Vagina (tissue), 2 donors: ENCODE data around the gene GPC1. TPM values are rescaled to one million over a fixed set of nuclear protein-coding genes. Genes with fewer than 3 reads are reported as not detected.
A peak's percentile ranks its signal among the peaks of the same experiment; 100 is the strongest.

ENCODE experiments used
- DNase-seq, 2 donors: peaks; one replicate each; pipeline ENCODE4 v3.0.0-alpha.2; 2017; ENCODE audit errors: extremely low spot score in 2 of 2
- H3K27ac ChIP-seq: fragments of 200-600 bp; sonication (generic); one replicate; pipeline ENCODE4 v1.5.1; 2019
- H3K27me3 ChIP-seq: fragments of 200-600 bp; sonication (generic); one replicate; pipeline ENCODE4 v1.5.1; 2019
- H3K36me3 ChIP-seq, 2 donors: fragments of 200-600 bp; sonication (generic); one replicate each; pipeline ENCODE4 v1.5.1; 2017 to 2019
- H3K4me1 ChIP-seq: fragments of 200-600 bp; sonication (generic); one replicate; pipeline ENCODE4 v1.5.1; 2019
- H3K4me3 ChIP-seq, 2 donors: fragments of 200-600 bp; sonication (generic); 1 replicate in 1 of 2; 2 replicates in 1 of 2; pipeline ENCODE4 v1.5.1; 2016 to 2019
- H3K9me3 ChIP-seq: fragments of 200-600 bp; sonication (generic); one replicate; pipeline ENCODE4 v1.5.1; 2019
- POLR2A ChIP-seq, 2 donors: fragments of 450-650 bp; IDR thresholded peaks; one replicate each; pipeline ENCODE4 v1.6.1; 2017; ENCODE audit warnings: antibody characterized with exemption in 2 of 2, mild to moderate bottlenecking in 2 of 2, moderate library complexity in 2 of 2
- POLR2AphosphoS5 ChIP-seq, 2 donors: sonication (generic); formaldehyde crosslinking; IDR thresholded peaks; one replicate each; pipeline ENCODE4 v1.9.0; 2017; ENCODE audit warnings: antibody characterized with exemption in 2 of 2, mild to moderate bottlenecking in 2 of 2, low read depth in 1 of 2; ENCODE audit not compliant: insufficient read depth in 1 of 2
- intact Hi-C: fragments of 100-400 bp; cut with DNase I; formaldehyde crosslinking; loops from one replicate; pipeline ENCODE4 v1.15.1; 2023
- total RNA-seq: library from RNA; depleted of rRNA; stranded (reverse); fragments of >200 nt; gene quantifications from one replicate; pipeline ENCODE4 v1.2.3, GENCODE V29; 2016
- TF ChIP-seq, protein P1 (sequence below), 3 experiments: fragments of 450-650 bp in 2 of 3; fragments of 200-600 bp in 1 of 3; sonication (generic) in 1 of 3; IDR thresholded peaks; one replicate each; pipeline ENCODE4 v1.5.1; 2017 to 2019; ENCODE audit warnings: antibody characterized with exemption in 3 of 3, mild to moderate bottlenecking in 2 of 3, moderate library complexity in 2 of 3

The GPC1 gene
- total RNA-seq, 1 donor from 2014 or later: 73.2 TPM

DNA sequence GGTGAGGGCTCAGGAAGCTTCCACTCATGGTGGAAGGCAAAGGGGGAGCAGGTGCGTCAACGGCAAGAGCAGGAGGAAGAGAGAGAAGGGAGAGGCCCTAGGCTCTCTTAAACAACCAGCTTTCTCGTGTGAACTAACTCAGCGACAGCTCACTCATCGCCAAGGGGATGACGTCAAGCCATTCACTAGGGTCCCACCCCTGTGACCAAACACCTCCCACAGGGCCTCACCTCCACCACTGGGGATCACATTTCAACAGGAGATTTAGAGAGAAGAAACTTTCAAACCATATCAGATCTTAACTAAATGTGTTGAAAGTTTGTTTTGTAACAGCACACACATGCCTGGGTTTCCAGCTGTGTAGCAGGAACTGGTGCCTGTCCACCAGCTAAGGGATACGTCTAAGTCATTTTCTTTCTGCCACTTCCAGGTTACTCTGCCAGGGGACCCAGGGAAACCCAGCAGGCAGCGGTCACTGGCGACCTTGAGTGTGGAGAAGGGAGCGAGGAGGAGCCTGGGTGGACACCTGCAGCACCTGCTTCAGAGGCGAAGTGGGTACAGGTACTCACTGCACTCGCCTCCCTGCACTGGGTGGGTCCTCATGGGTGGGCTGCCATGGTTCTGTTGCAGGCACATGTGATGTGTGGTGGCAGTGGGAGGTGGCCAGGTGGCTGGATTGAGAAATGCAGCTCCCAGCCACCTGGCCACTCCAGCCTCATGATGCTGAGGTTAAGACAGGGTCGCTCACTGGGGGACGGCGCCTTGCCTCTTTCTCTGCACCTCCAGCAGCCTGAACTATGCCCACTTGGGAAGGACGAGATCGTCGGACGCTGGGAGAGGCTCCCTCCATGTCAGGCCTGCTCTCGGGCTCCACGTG, 8.4 kb upstream of the GPC1 start:
- no peaks in the 10 kb centered on the region for H3K36me3 ChIP-seq
- H3K4me1 ChIP-seq: no peaks in the 10 kb centered on the region
- no peaks in the 10 kb centered on the region for H3K9me3 ChIP-seq
- no peak overlapping the region for H3K4me3 ChIP-seq
- DNase-seq: peak in 1 of 2 donors; percentile 82
- TF ChIP-seq, protein P1, sequence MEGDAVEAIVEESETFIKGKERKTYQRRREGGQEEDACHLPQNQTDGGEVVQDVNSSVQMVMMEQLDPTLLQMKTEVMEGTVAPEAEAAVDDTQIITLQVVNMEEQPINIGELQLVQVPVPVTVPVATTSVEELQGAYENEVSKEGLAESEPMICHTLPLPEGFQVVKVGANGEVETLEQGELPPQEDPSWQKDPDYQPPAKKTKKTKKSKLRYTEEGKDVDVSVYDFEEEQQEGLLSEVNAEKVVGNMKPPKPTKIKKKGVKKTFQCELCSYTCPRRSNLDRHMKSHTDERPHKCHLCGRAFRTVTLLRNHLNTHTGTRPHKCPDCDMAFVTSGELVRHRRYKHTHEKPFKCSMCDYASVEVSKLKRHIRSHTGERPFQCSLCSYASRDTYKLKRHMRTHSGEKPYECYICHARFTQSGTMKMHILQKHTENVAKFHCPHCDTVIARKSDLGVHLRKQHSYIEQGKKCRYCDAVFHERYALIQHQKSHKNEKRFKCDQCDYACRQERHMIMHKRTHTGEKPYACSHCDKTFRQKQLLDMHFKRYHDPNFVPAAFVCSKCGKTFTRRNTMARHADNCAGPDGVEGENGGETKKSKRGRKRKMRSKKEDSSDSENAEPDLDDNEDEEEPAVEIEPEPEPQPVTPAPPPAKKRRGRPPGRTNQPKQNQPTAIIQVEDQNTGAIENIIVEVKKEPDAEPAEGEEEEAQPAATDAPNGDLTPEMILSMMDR (IDR thresholded peaks at IDR 0.05): no peak
- no peak for TF ChIP-seq POLR2AphosphoS5 (IDR thresholded peaks at IDR 0.05; ENCODE audit: insufficient read depth in 1 of 2, low read depth in 1 of 2)
- no peak for TF ChIP-seq POLR2A (IDR thresholded peaks at IDR 0.05)
- intact Hi-C loops: no loop called here
- no peak overlapping the region for H3K27ac ChIP-seq
- H3K27me3 ChIP-seq: no peaks in the 10 kb centered on the region

DNA sequence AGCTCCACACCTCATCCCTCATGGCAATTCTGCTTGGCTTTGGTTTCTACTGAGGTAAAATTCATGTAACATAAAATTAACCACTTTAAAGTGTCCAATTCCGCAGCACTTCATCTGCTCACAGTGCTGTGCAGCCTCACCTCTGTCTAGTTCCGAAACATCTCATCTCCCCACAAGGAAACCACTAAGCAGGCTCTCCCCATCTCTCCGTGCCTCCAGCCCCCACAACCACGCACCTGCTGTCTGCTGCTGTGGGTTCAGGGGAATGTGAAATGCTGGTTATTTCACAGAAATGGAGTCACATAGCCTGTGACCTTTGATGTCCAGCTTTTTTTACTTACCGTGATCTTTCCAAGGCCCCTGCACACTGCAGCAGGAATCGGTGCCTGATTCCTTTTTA, 7.7 kb upstream of the GPC1 start:
- intact Hi-C loops: no loop called here
- H3K27ac ChIP-seq: no peak overlapping the region
- H3K4me3 ChIP-seq: no peak overlapping the region
- H3K9me3 ChIP-seq: no peaks in the 10 kb centered on the region
- peaks cover 3% of the 10 kb centered on the region for H3K4me1 ChIP-seq
- TF ChIP-seq POLR2A (IDR thresholded peaks at IDR 0.05) (no peak), POLR2AphosphoS5 (IDR thresholded peaks at IDR 0.05; ENCODE audit: insufficient read depth in 1 of 2, low read depth in 1 of 2) (no peak)
- TF ChIP-seq, protein P1 (IDR thresholded peaks at IDR 0.05): no peak
- peak in 1 of 2 donors; percentile 54 for DNase-seq
- H3K36me3 ChIP-seq: no peaks in the 10 kb centered on the region
- no peaks in the 10 kb centered on the region for H3K27me3 ChIP-seq

DNA sequence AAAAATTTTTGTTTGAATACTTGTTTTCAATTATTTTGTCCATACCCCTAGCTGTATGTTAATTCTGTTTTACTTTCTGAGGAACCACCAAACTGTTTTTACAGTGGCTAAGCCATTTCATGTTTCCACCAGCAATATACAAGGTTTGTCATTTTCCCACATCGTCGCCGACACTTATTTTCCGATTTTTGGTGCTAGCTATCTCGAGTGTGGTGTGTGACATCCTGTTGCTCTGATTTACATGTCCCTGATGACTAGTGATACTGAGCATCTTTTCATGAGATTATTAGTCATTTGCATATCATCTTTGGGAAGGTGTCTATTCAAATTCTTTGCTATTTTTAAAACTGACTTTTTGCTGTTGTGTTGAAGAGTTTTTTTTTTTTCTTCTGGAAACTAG, 7.2 kb upstream of the GPC1 start:
- Histone ChIP-seq H3K4me1 (peaks cover 9% of the 10 kb centered on the region), H3K36me3 (no peaks in the 10 kb centered on the region), H3K4me3 (no peak overlapping the region), H3K27ac (no peak overlapping the region), H3K9me3 (no peaks in the 10 kb centered on the region), H3K27me3 (no peaks in the 10 kb centered on the region)
- no peak for TF ChIP-seq POLR2AphosphoS5 (IDR thresholded peaks at IDR 0.05; ENCODE audit: insufficient read depth in 1 of 2, low read depth in 1 of 2)
- TF ChIP-seq POLR2A (IDR thresholded peaks at IDR 0.05): no peak
- TF ChIP-seq, protein P1 (IDR thresholded peaks at IDR 0.05): no peak
- intact Hi-C loops: no loop called here
- no peak for DNase-seq

DNA sequence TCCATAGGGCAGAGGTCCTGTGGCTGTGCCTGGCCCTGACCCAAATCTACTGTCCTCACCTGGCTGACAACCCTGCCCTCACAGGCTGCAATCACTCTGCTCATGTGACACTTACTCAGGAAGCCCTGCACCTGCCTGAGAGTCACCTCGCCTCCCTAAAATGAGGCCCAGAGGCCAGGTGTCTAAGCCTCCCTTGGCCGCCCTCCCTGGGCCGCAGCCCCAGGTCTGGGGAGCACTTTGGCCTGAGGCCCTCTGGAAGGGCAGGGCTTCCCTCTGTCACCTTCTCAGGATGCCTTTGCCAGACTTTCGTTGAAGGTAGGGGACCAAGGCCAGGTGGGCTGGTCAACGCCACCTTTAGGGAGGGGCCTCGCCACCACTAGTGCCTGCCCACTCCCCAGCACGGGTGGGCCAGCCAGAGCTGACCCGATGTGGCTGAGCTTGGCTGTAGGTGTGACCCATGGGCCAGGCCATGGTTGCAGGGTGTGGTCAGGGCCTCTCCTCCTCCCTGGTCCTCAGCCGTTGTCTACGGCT, 6.1 kb upstream of the GPC1 start:
- Histone ChIP-seq H3K9me3 (no peaks in the 10 kb centered on the region), H3K36me3 (no peaks in the 10 kb centered on the region), H3K27me3 (no peaks in the 10 kb centered on the region), H3K4me3 (no peak overlapping the region), H3K4me1 (peaks cover 20% of the 10 kb centered on the region), H3K27ac (no peak overlapping the region)
- DNase-seq: peak in 1 of 2 donors; percentile 81
- intact Hi-C loops: no loop called here
- no peak for TF ChIP-seq POLR2A (IDR thresholded peaks at IDR 0.05)
- TF ChIP-seq, protein P1 (IDR thresholded peaks at IDR 0.05): no peak
